ENCODE data around the gene EIF4A3. TPM values are rescaled to one million over a fixed set of nuclear protein-coding genes. Genes with fewer than 3 reads are reported as not detected.

EIF4A3 gene
- total RNA-seq, 2 experiments from 2014 or later: 178 to 183 TPM

- Mint-ChIP-seq H3K9me3 (no peaks in the 10 kb centered on the region), H3K27ac (no peak overlapping the region), H3K4me1 (ENCODE audit: low read depth) (no peaks in the 10 kb centered on the region), H3K27me3 (no peaks in the 10 kb centered on the region), H3K36me3 (ENCODE audit: low read depth) (no peaks in the 10 kb centered on the region), H3K4me3 (no peak overlapping the region)
- CTCF ChIA-PET: no interaction called here
- no peak for TF ChIP-seq CTCF (IDR thresholded peaks at IDR 0.05)
- POLR2A ChIA-PET: interaction anchor here (0.8 to 1.6 kb wide), 2 partner anchors 21 to 735 kb away, joined by 3 to 5 read pairs; no protein-coding TSS in a partner anchor
- no peak for DNase-seq
- ATAC-seq: no peak
- intact Hi-C loops (cut with micrococcal nuclease): no loop called here
Observed at GRCh38 chr17:80168371-80168770, 21.4 kb upstream of the EIF4A3 start.

- CTCF ChIA-PET: interaction anchor here (1.2 kb wide), 1 partner anchor 30 kb away, joined by 3 read pairs; no protein-coding TSS in a partner anchor
- no peak overlapping the region for H3K27ac Mint-ChIP-seq
- TF ChIP-seq CTCF (IDR thresholded peaks at IDR 0.05): no peak
- no peak for DNase-seq
- H3K36me3 Mint-ChIP-seq (ENCODE audit: low read depth): no peaks in the 10 kb centered on the region
- no peak overlapping the region for H3K4me3 Mint-ChIP-seq
- no peaks in the 10 kb centered on the region for H3K27me3 Mint-ChIP-seq
- ATAC-seq: no peak
- no peaks in the 10 kb centered on the region for H3K9me3 Mint-ChIP-seq
- POLR2A ChIA-PET: interaction anchor here (0.6 kb wide), 1 partner anchor 18 kb away, joined by 3 read pairs; no protein-coding TSS in a partner anchor
- intact Hi-C loops (cut with micrococcal nuclease): no loop called here
- H3K4me1 Mint-ChIP-seq (ENCODE audit: low read depth): no peaks in the 10 kb centered on the region
Observed at GRCh38 chr17:80166446-80166845, 19.5 kb upstream of the EIF4A3 start.

- POLR2A ChIA-PET: no interaction called here
- CTCF ChIA-PET: interaction anchor here (0.7 to 0.9 kb wide), 2 partner anchors 16 to 411 kb away, joined by 3 read pairs; no protein-coding TSS in a partner anchor
- no peak overlapping the region for H3K27ac Mint-ChIP-seq
- intact Hi-C loops (cut with micrococcal nuclease): no loop called here
- DNase-seq (no peak), ATAC-seq (no peak)
- no peak overlapping the region for H3K4me3 Mint-ChIP-seq
- peaks cover 3% of the 10 kb centered on the region for H3K27me3 Mint-ChIP-seq
- no peak for TF ChIP-seq CTCF (IDR thresholded peaks at IDR 0.05)
- no peaks in the 10 kb centered on the region for H3K9me3 Mint-ChIP-seq
- no peaks in the 10 kb centered on the region for H3K4me1 Mint-ChIP-seq (ENCODE audit: low read depth)
- H3K36me3 Mint-ChIP-seq (ENCODE audit: low read depth): no peaks in the 10 kb centered on the region
Observed at GRCh38 chr17:80164185-80164584, 17.3 kb upstream of the EIF4A3 start.

- no peak for DNase-seq
- no peak overlapping the region for H3K4me3 Mint-ChIP-seq
- H3K36me3 Mint-ChIP-seq (ENCODE audit: low read depth): no peaks in the 10 kb centered on the region
- H3K27ac Mint-ChIP-seq: no peak overlapping the region
- no peak for TF ChIP-seq CTCF (IDR thresholded peaks at IDR 0.05)
- ChIA-PET CTCF (interaction anchor here (0.9 kb wide), 1 partner anchor 62 kb away, joined by 3 read pairs; the partner anchor contains the start of gene GAA), POLR2A (interaction anchor here (0.8 to 1.0 kb wide), 2 partner anchors 16 to 110 kb away, joined by 3 read pairs; partner anchors contain the start of gene EIF4A3)
- intact Hi-C loops (cut with micrococcal nuclease): no loop called here
- no peaks in the 10 kb centered on the region for H3K4me1 Mint-ChIP-seq (ENCODE audit: low read depth)
- no peaks in the 10 kb centered on the region for H3K9me3 Mint-ChIP-seq
- ATAC-seq: no peak
- peaks cover 3% of the 10 kb centered on the region for H3K27me3 Mint-ChIP-seq
Observed at GRCh38 chr17:80163336-80163735, 16.4 kb upstream of the EIF4A3 start.

- Mint-ChIP-seq H3K4me1 (ENCODE audit: low read depth) (peaks cover 2% of the 10 kb centered on the region), H3K27ac (no peak overlapping the region), H3K27me3 (peaks cover 3% of the 10 kb centered on the region), H3K4me3 (no peak overlapping the region), H3K9me3 (peaks cover 5% of the 10 kb centered on the region), H3K36me3 (ENCODE audit: low read depth) (no peaks in the 10 kb centered on the region)
- CTCF ChIA-PET: no interaction called here
- intact Hi-C loops (cut with micrococcal nuclease): no loop called here
- no peak for TF ChIP-seq CTCF (IDR thresholded peaks at IDR 0.05)
- POLR2A ChIA-PET: no interaction called here
- DNase-seq (no peak), ATAC-seq (no peak)
Observed at GRCh38 chr17:80160536-80160935, 13.6 kb upstream of the EIF4A3 start.
